ENCODE data around the gene FOXD1.
"Not testable (repeated sequence)": the region's sequence is repeated elsewhere in the genome, so short reads cannot be mapped to it uniquely, and the experiment has no call there.

Gene FOXD1

GRCh38 chr5:73460133-73460532 is 11.6 kb upstream of the FOXD1 start:
- no peak for DNase-seq

- DNase-seq: no peak
Observed at GRCh38 chr5:73459366-73459765, 10.8 kb upstream of the FOXD1 start.

- DNase-seq: not testable (repeated sequence)
Observed at GRCh38 chr5:73456462-73456861, 7.9 kb upstream of the FOXD1 start.

- DNase-seq: no peak
Observed at GRCh38 chr5:73454379-73455036, 5.9 kb upstream of the FOXD1 start.

- DNase-seq: no peak
Observed at GRCh38 chr5:73452215-73452614, 3.6 kb upstream of the FOXD1 start.

GRCh38 chr5:73451224-73452130 is 2.9 kb upstream of the FOXD1 start:
- DNase-seq: peak in 1 of 2 donors; percentile 17

GRCh38 chr5:73450672-73451223 is 2.2 kb upstream of the FOXD1 start:
- no peak for DNase-seq

GRCh38 chr5:73450137-73450536 is 1.6 kb upstream of the FOXD1 start:
- DNase-seq: no peak

GRCh38 chr5:73447530-73448462 is 781 bp downstream of the FOXD1 start:
- peak in 1 of 2 donors; percentile 38 for DNase-seq

- DNase-seq: no peak
Observed at GRCh38 chr5:73446631-73447529, 1.7 kb downstream of the FOXD1 start.

- DNase-seq: no peak
Observed at GRCh38 chr5:73445665-73446630, 2.6 kb downstream of the FOXD1 start.

GRCh38 chr5:73444499-73445438 is 3.8 kb downstream of the FOXD1 start:
- DNase-seq: no peak

GRCh38 chr5:73443829-73444498 is 4.6 kb downstream of the FOXD1 start:
- DNase-seq: no peak

GRCh38 chr5:73442996-73443627 is 5.5 kb downstream of the FOXD1 start:
- DNase-seq: no peak

- DNase-seq: no peak
Observed at GRCh38 chr5:73442231-73442811, 6.3 kb downstream of the FOXD1 start.

GRCh38 chr5:73441378-73441777 is 7.2 kb downstream of the FOXD1 start:
- DNase-seq: no peak

GRCh38 chr5:73440262-73440661 is 8.3 kb downstream of the FOXD1 start:
- DNase-seq: no peak
